Activated CD4-positive, alpha-beta T cell treated with anti-CD3 and anti-CD28 coated beads for 36 hours (primary cell): ENCODE data around the gene UBXN6. TPM values are rescaled to one million over a fixed set of nuclear protein-coding genes. Genes with fewer than 3 reads are reported as not detected.

Experiments used
- ATAC-seq: fragments of 200-7000 bp; cut with Tn5 transposase; one replicate; pipeline ENCODE4 v1.10.0; 2021; ENCODE audit warnings: mild to moderate bottlenecking, moderate library complexity
- CTCF ChIA-PET: fragments of 350-600 bp; sonication (Branson Sonifier 250); formaldehyde crosslinking; loops from one replicate; lab custom pipeline; 2021; ENCODE audit warnings: antibody characterized with exemption; lab: Charles Lee
- POLR2A ChIA-PET: fragments of 350-600 bp; sonication (Branson Sonifier 250); formaldehyde crosslinking; loops from one replicate; lab custom pipeline; 2021; ENCODE audit warnings: antibody characterized with exemption, inconsistent platforms; lab: Charles Lee
- DNase-seq: peaks from one replicate; pipeline ENCODE4 v3.0.0-alpha.2; 2020
- H3K27ac Mint-ChIP-seq: one replicate; pipeline ENCODE4 v1.8.0; 2021; ENCODE audit warnings: mixed read lengths
- H3K27me3 Mint-ChIP-seq: one replicate; pipeline ENCODE4 v1.8.0; 2021; ENCODE audit warnings: mixed read lengths
- H3K36me3 Mint-ChIP-seq: one replicate; pipeline ENCODE4 v1.8.0; 2021; ENCODE audit warnings: low read depth, mixed read lengths
- H3K4me1 Mint-ChIP-seq: one replicate; pipeline ENCODE4 v1.8.0; 2021; ENCODE audit warnings: mixed read lengths
- H3K4me3 Mint-ChIP-seq: one replicate; pipeline ENCODE4 v1.8.0; 2021; ENCODE audit warnings: mild to moderate bottlenecking, moderate library complexity, mixed read lengths
- H3K9me3 Mint-ChIP-seq: one replicate; pipeline ENCODE4 v1.8.0; 2021; ENCODE audit warnings: low read depth, mixed read lengths
- intact Hi-C, 2 experiments: fragments of 100-400 bp; cut with DNase I in 1 of 2; cut with micrococcal nuclease in 1 of 2; formaldehyde crosslinking; loops; one replicate each; pipeline versions ENCODE4 v1.14.2 to v1.15.1; 2022 to 2024; cut with DNase I, micrococcal nuclease
- total RNA-seq, 2 experiments: library from RNA; stranded (reverse); gene quantifications; one replicate each; pipeline ENCODE4 v1.2.3, GENCODE V29; 2021

The UBXN6 gene
- total RNA-seq, 2 experiments from 2014 or later, result 32.9 to 38.4 TPM

- Mint-ChIP-seq H3K27ac (no peak overlapping the region), H3K9me3 (no peaks in the 10 kb centered on the region), H3K27me3 (no peaks in the 10 kb centered on the region), H3K36me3 (peaks cover 29% of the 10 kb centered on the region), H3K4me3 (no peak overlapping the region), H3K4me1 (no peaks in the 10 kb centered on the region)
- DNase-seq (no peak), ATAC-seq (no peak)
- POLR2A ChIA-PET, result no interaction called here
- intact Hi-C loops, result no loop called here
- CTCF ChIA-PET, result no interaction called here
These were observed 11.5 kb downstream of the UBXN6 start for GRCh38 chr19:4445963-4446703.

- intact Hi-C loops, result no loop called here
- H3K4me1 Mint-ChIP-seq, result no peaks in the 10 kb centered on the region
- H3K4me3 Mint-ChIP-seq, result no peak overlapping the region
- H3K27ac Mint-ChIP-seq, result no peak overlapping the region
- no peaks in the 10 kb centered on the region for H3K27me3 Mint-ChIP-seq
- DNase-seq, result no peak
- ChIA-PET POLR2A (interaction anchor here (0.6 to 1.4 kb wide), 2 partner anchors 10 to 23 kb away, joined by 4 to 13 read pairs; no protein-coding TSS in a partner anchor), CTCF (interaction anchor here (0.7 kb wide), 1 partner anchor 223 kb away, joined by 3 read pairs; no protein-coding TSS in a partner anchor)
- ATAC-seq, result no peak
- peaks cover 24% of the 10 kb centered on the region for H3K36me3 Mint-ChIP-seq
- no peaks in the 10 kb centered on the region for H3K9me3 Mint-ChIP-seq
These were observed 12.5 kb downstream of the UBXN6 start for GRCh38 chr19:4444765-4445741.

- ATAC-seq (no peak), DNase-seq (no peak)
- Mint-ChIP-seq H3K4me3 (no peak overlapping the region), H3K4me1 (no peaks in the 10 kb centered on the region), H3K27ac (no peak overlapping the region), H3K36me3 (peaks cover 27% of the 10 kb centered on the region), H3K9me3 (no peaks in the 10 kb centered on the region), H3K27me3 (no peaks in the 10 kb centered on the region)
- ChIA-PET CTCF (no interaction called here), POLR2A (interaction anchor here (0.8 to 1.4 kb wide), 2 partner anchors 10 to 27 kb away, joined by 3 to 4 read pairs; no protein-coding TSS in a partner anchor)
- intact Hi-C loops, result no loop called here
These were observed 13.4 kb downstream of the UBXN6 start for GRCh38 chr19:4443966-4444764.

GRCh38 chr19:4443188-4443587 is 14.4 kb downstream of the UBXN6 start:
- H3K27ac Mint-ChIP-seq, result no peak overlapping the region
- no peaks in the 10 kb centered on the region for H3K9me3 Mint-ChIP-seq

GRCh38 chr19:4442819-4443146 is 14.8 kb downstream of the UBXN6 start:
- ChIA-PET POLR2A (interaction anchor here (0.9 kb wide), 1 partner anchor 14 kb away, joined by 3 read pairs; no protein-coding TSS in a partner anchor), CTCF (no interaction called here)
- Mint-ChIP-seq H3K4me1 (no peaks in the 10 kb centered on the region), H3K4me3 (no peak overlapping the region), H3K27ac (no peak overlapping the region), H3K27me3 (no peaks in the 10 kb centered on the region), H3K36me3 (peaks cover 28% of the 10 kb centered on the region), H3K9me3 (no peaks in the 10 kb centered on the region)
- DNase-seq (no peak), ATAC-seq (no peak)
- intact Hi-C loops, result no loop called here

More at GRCh38 chr19:4443188-4443587, 14.4 kb downstream of the UBXN6 start:
- Mint-ChIP-seq H3K27me3 (no peaks in the 10 kb centered on the region), H3K4me3 (no peak overlapping the region), H3K36me3 (peaks cover 24% of the 10 kb centered on the region), H3K4me1 (no peaks in the 10 kb centered on the region)
- ChIA-PET POLR2A (interaction anchor here (0.6 to 0.9 kb wide), 2 partner anchors 14 to 43 kb away, joined by 3 to 4 read pairs; no protein-coding TSS in a partner anchor), CTCF (no interaction called here)
- no peak for ATAC-seq
- no peak for DNase-seq
- intact Hi-C loops, result no loop called here

- H3K4me3 Mint-ChIP-seq, result no peak overlapping the region
- DNase-seq, result no peak
- ChIA-PET POLR2A (no interaction called here), CTCF (no interaction called here)
- intact Hi-C loops, result no loop called here
- H3K36me3 Mint-ChIP-seq, result peaks cover 24% of the 10 kb centered on the region
- H3K9me3 Mint-ChIP-seq, result no peaks in the 10 kb centered on the region
- no peaks in the 10 kb centered on the region for H3K4me1 Mint-ChIP-seq
- H3K27me3 Mint-ChIP-seq, result no peaks in the 10 kb centered on the region
- no peak overlapping the region for H3K27ac Mint-ChIP-seq
- no peak for ATAC-seq
These were observed 15.4 kb downstream of the UBXN6 start for GRCh38 chr19:4441994-4442818.

- intact Hi-C loops, result no loop called here
- ATAC-seq, result no peak
- peaks cover 28% of the 10 kb centered on the region for H3K36me3 Mint-ChIP-seq
- H3K27ac Mint-ChIP-seq, result no peak overlapping the region
- no peak for DNase-seq
- ChIA-PET CTCF (no interaction called here), POLR2A (no interaction called here)
- H3K27me3 Mint-ChIP-seq, result no peaks in the 10 kb centered on the region
- H3K4me1 Mint-ChIP-seq, result no peaks in the 10 kb centered on the region
- no peak overlapping the region for H3K4me3 Mint-ChIP-seq
- H3K9me3 Mint-ChIP-seq, result no peaks in the 10 kb centered on the region
These were observed 18.4 kb downstream of the UBXN6 start for GRCh38 chr19:4439243-4439642.

- ChIA-PET CTCF (interaction anchor here (0.6 kb wide), 1 partner anchor 22 kb away, joined by 3 read pairs; no protein-coding TSS in a partner anchor), POLR2A (interaction anchor here (0.6 kb wide), 1 partner anchor 11 kb away, joined by 3 read pairs; no protein-coding TSS in a partner anchor)
- H3K4me3 Mint-ChIP-seq, result no peak overlapping the region
- H3K9me3 Mint-ChIP-seq, result no peaks in the 10 kb centered on the region
- peaks cover 31% of the 10 kb centered on the region for H3K36me3 Mint-ChIP-seq
- no peak overlapping the region for H3K27ac Mint-ChIP-seq
- no peaks in the 10 kb centered on the region for H3K4me1 Mint-ChIP-seq
- DNase-seq (no peak), ATAC-seq (no peak)
- intact Hi-C loops, result no loop called here
- H3K27me3 Mint-ChIP-seq, result no peaks in the 10 kb centered on the region
These were observed 20.5 kb downstream of the UBXN6 start for GRCh38 chr19:4437103-4437502.

GRCh38 chr19:4436231-4436630 is 21.4 kb downstream of the UBXN6 start:
- CTCF ChIA-PET, result interaction anchor here (0.5 kb wide), 1 partner anchor 362 kb away, joined by 3 read pairs; no protein-coding TSS in a partner anchor
- no peak for DNase-seq
- Mint-ChIP-seq H3K27me3 (no peaks in the 10 kb centered on the region), H3K4me1 (no peaks in the 10 kb centered on the region), H3K27ac (no peak overlapping the region), H3K9me3 (no peaks in the 10 kb centered on the region), H3K4me3 (no peak overlapping the region), H3K36me3 (peaks cover 38% of the 10 kb centered on the region)
- POLR2A ChIA-PET, result no interaction called here
- intact Hi-C loops, result no loop called here
- ATAC-seq, result no peak

GRCh38 chr19:4434391-4434790 is 23.2 kb downstream of the UBXN6 start:
- H3K36me3 Mint-ChIP-seq, result peaks cover 44% of the 10 kb centered on the region
- ChIA-PET CTCF (interaction anchor here (0.7 kb wide), 1 partner anchor 36 kb away, joined by 3 read pairs; no protein-coding TSS in a partner anchor), POLR2A (no interaction called here)
- DNase-seq, result no peak
- intact Hi-C loops, result no loop called here
- H3K27ac Mint-ChIP-seq, result no peak overlapping the region
- H3K4me3 Mint-ChIP-seq, result no peak overlapping the region
- no peak for ATAC-seq
- no peaks in the 10 kb centered on the region for H3K9me3 Mint-ChIP-seq
- H3K4me1 Mint-ChIP-seq, result no peaks in the 10 kb centered on the region
- H3K27me3 Mint-ChIP-seq, result no peaks in the 10 kb centered on the region
